Measurements from ENCODE around the gene SUZ12. TPM values are rescaled to one million over a fixed set of nuclear protein-coding genes. Genes with fewer than 3 reads are reported as not detected.
"Not testable (repeated sequence)": the region's sequence is repeated elsewhere in the genome, so short reads cannot be mapped to it uniquely, and the experiment has no call there.

Gene SUZ12
- polyA plus RNA-seq, 12 donors = 19.9 to 37.2 (median 25.8) TPM; not detected in 1

GRCh38 chr17:31937926-31938641 lies 1.3 kb downstream of the SUZ12 start:
- DNase-seq = not testable (repeated sequence)

GRCh38 chr17:31941916-31942315 lies 5.1 kb downstream of the SUZ12 start:
- not testable (repeated sequence) for DNase-seq

- DNase-seq = not testable (repeated sequence)
Measured at GRCh38 chr17:31942396-31942795, 5.6 kb downstream of the SUZ12 start.

GRCh38 chr17:31951953-31952352 lies 15.1 kb downstream of the SUZ12 start:
- not testable (repeated sequence) for DNase-seq

- not testable (repeated sequence) for DNase-seq
Measured at GRCh38 chr17:31964131-31964530, 27.3 kb downstream of the SUZ12 start.

GRCh38 chr17:31967648-31968047 lies 30.8 kb downstream of the SUZ12 start:
- DNase-seq = no peak

- not testable (repeated sequence) for DNase-seq
Measured at GRCh38 chr17:31970416-31970815, 33.6 kb downstream of the SUZ12 start.

GRCh38 chr17:31974269-31975071 lies 37.7 kb downstream of the SUZ12 start:
- not testable (repeated sequence) for DNase-seq

- DNase-seq = not testable (repeated sequence)
Measured at GRCh38 chr17:31975391-31975790, 38.6 kb downstream of the SUZ12 start.

- DNase-seq = not testable (repeated sequence)
Measured at GRCh38 chr17:31991821-31992220, 55.0 kb downstream of the SUZ12 start.

GRCh38 chr17:31997005-31997404 lies 60.2 kb downstream of the SUZ12 start:
- DNase-seq = no peak

GRCh38 chr17:32006957-32007462 lies 70.2 kb downstream of the SUZ12 start, which contains the start of gene LRRC37B:
Gene LRRC37B, plus strand, starts transcription at chr17:32007383. Its CDS starts 14,010 bp downstream, at chr17:32021393.
- peak; percentile 81 for DNase-seq

- peak; percentile 51 for DNase-seq
Measured at GRCh38 chr17:32007463-32008298, 70.9 kb downstream of the SUZ12 start.

GRCh38 chr17:32009262-32009542 lies 72.4 kb downstream of the SUZ12 start:
- no peak for DNase-seq

- DNase-seq = no peak
Measured at GRCh38 chr17:32010114-32010513, 73.3 kb downstream of the SUZ12 start.

GRCh38 chr17:32015245-32016013 lies 78.6 kb downstream of the SUZ12 start:
- no peak for DNase-seq

GRCh38 chr17:32016231-32016630 lies 79.4 kb downstream of the SUZ12 start:
- no peak for DNase-seq

- no peak for DNase-seq
Measured at GRCh38 chr17:32019228-32019627, 82.4 kb downstream of the SUZ12 start.

GRCh38 chr17:32020943-32021614 lies 84.3 kb downstream of the SUZ12 start:
- no peak for DNase-seq

- no peak for DNase-seq
Measured at GRCh38 chr17:32021615-32021955, 84.8 kb downstream of the SUZ12 start.

GRCh38 chr17:32022554-32022953 lies 85.7 kb downstream of the SUZ12 start:
- not testable (repeated sequence) for DNase-seq
